ENCODE measurements around the gene IPO7. TPM values are rescaled to one million over a fixed set of nuclear protein-coding genes. Genes with fewer than 3 reads are reported as not detected.
"Not testable (repeated sequence)": the region's sequence is repeated elsewhere in the genome, so short reads cannot be mapped to it uniquely, and the experiment has no call there.

Gene IPO7
- total RNA-seq, 2 donors from 2014 or later: 79.4 to 121 TPM

DNA sequence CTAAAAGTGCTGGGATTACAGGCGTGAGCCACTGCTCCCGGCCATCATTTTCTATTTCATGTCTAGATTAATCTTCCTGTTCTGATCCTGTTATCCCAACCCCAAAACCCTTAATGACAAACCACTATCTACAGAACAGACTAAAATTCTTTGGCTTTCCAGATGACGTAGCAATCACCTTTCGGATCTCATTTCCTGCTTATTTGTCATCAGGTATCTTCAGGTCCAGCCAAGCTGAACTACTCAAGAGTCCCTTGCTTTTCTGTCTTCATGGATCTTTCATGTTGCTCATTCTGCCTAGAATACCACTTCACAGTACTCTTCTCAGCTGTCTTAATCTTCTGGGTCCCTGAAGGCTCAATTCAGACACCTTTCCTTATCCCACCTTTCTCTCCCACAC, 27.4 kb upstream of the IPO7 start:
- H3K4me3 ChIP-seq: no peak overlapping the region
- peaks cover 0 to 2% of the 10 kb centered on the region in 2 donors for H3K4me1 ChIP-seq
- TF ChIP-seq, protein P1, sequence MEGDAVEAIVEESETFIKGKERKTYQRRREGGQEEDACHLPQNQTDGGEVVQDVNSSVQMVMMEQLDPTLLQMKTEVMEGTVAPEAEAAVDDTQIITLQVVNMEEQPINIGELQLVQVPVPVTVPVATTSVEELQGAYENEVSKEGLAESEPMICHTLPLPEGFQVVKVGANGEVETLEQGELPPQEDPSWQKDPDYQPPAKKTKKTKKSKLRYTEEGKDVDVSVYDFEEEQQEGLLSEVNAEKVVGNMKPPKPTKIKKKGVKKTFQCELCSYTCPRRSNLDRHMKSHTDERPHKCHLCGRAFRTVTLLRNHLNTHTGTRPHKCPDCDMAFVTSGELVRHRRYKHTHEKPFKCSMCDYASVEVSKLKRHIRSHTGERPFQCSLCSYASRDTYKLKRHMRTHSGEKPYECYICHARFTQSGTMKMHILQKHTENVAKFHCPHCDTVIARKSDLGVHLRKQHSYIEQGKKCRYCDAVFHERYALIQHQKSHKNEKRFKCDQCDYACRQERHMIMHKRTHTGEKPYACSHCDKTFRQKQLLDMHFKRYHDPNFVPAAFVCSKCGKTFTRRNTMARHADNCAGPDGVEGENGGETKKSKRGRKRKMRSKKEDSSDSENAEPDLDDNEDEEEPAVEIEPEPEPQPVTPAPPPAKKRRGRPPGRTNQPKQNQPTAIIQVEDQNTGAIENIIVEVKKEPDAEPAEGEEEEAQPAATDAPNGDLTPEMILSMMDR (IDR thresholded peaks at IDR 0.05): no peak
- H3K9me3 ChIP-seq: no peaks in the 10 kb centered on the region
- H3K27me3 ChIP-seq: no peaks in the 10 kb centered on the region
- DNase-seq (ENCODE audit: low spot score): no peak
- no peaks in the 10 kb centered on the region for H3K36me3 ChIP-seq
- no peak overlapping the region for H3K27ac ChIP-seq

DNA sequence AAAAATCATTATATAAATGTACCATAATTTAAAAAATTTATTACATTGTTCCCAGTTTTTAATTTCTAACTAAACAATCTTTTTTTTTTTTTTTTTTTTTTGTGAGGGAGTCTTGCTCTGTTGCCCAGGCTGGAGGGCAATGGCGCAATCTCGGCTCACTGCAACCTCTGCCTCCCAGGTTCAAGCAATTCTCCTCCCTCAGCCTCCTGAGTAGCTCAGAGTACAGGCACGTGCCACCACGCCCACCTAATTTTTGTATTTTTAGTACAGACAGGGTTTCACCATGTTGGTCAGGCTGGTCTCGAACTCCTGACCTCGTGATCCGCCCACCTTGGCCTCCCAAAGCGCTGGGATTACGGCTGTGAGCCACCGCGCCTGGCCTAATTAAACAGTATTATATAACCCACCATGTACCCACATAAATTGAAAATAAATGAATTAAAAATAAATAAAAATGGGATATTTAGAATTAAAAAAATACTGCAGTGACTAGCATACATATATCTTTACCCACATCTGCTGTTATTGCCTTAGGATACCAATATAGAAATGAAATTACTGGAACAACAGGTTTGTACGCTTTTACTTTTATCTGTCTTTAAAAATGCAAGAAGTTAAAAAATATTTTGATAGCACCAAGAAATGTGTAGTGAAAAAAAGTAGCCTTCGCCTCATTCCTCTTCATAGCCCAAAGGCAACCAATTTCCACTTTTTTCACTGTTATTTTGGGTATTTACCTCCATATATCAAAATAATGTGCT, 23.4 kb upstream of the IPO7 start:
- H3K9me3 ChIP-seq; H3K4me3 ChIP-seq; H3K27ac ChIP-seq; H3K36me3 ChIP-seq; DNase-seq (ENCODE audit: low spot score); H3K27me3 ChIP-seq: not testable (repeated sequence)
- peaks cover 0 to 23% of the 10 kb centered on the region in 2 donors for H3K4me1 ChIP-seq

DNA sequence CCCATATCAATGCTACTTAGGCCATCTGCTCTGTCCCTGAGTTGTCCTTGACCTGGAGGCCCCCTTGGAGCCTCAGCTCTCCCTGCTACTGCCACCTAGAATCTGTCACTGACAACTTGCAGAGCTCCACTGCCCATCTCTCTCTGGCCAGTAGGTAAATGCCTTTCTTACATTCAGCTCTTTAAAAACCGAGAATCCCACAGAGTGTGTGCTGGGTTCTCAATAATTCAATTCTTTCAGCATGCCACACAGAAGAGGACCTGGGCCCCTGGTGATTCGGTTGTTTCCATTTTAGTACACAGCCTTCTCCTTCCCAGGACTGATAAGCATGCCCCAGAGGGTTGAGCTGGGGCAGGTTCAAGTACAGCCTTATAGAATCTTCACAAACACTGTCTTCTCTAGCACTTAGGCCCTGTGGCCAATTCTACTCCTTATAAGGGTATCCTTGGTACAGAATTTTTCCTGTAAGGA, 22.0 kb upstream of the IPO7 start:
- H3K27me3 ChIP-seq: no peaks in the 10 kb centered on the region
- no peaks in the 10 kb centered on the region for H3K9me3 ChIP-seq
- H3K4me1 ChIP-seq: peaks cover 0 to 23% of the 10 kb centered on the region in 2 donors
- H3K27ac ChIP-seq: peak overlapping the region; percentile 93 to 98
- TF ChIP-seq, protein P1 (IDR thresholded peaks at IDR 0.05): no peak
- H3K4me3 ChIP-seq: no peak overlapping the region
- no peaks in the 10 kb centered on the region for H3K36me3 ChIP-seq
- no peak for DNase-seq (ENCODE audit: low spot score)

DNA sequence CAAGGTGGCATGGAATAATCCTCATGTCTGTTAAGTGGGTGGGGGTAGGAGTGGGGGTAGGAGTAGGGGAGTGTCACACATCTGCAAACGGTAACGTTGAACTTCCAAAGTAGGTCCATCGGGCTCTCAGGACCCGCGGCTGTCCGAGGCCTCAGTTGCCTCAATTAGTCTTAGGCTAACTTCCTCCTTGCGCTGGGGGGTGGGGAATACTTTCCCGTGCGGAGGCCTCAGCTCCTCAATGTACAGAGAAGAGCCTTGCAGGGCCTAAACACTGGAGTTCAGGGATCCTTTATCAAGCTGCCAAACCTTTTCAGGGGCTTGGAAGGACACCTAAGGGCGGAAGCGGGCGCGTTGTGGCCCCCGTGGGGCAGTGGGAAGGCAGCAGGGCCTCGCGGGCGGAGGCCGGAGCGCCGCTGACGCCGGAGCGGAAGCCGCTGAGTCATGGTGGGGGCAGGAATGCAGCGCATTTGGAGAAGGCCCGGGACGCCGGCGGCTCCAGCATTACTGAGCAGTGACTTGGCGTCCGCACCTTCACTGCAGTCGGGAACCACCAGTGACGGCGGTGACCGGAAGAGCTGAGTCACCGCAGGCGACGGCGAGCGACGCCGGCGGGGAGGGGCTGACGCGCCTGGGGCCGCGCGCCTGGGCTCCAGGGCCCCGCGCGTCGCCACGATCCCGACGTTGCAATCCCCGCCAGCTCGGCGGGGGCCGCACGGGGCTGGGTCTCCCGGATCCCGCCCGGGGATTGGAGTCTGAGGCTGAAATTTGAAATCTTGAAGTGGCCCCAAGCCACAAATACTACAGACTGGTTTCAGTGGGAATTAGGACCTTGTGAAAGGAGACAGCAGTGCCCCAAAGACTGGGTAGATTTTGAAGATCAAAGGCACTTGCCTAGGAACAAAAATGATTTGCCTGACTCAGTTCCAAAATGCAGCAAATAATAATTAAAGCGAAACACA, 20.2 kb upstream of the IPO7 start:
- H3K9me3 ChIP-seq: no peaks in the 10 kb centered on the region
- H3K36me3 ChIP-seq: no peaks in the 10 kb centered on the region
- peak overlapping the region; percentile 93 to 98 for H3K27ac ChIP-seq
- peak; percentile 97 for DNase-seq (ENCODE audit: low spot score)
- H3K27me3 ChIP-seq: no peaks in the 10 kb centered on the region
- peaks cover 0 to 23% of the 10 kb centered on the region in 2 donors for H3K4me1 ChIP-seq
- H3K4me3 ChIP-seq: peak overlapping the region; percentile 25 to 50
- TF ChIP-seq, protein P1 (IDR thresholded peaks at IDR 0.05): no peak

DNA sequence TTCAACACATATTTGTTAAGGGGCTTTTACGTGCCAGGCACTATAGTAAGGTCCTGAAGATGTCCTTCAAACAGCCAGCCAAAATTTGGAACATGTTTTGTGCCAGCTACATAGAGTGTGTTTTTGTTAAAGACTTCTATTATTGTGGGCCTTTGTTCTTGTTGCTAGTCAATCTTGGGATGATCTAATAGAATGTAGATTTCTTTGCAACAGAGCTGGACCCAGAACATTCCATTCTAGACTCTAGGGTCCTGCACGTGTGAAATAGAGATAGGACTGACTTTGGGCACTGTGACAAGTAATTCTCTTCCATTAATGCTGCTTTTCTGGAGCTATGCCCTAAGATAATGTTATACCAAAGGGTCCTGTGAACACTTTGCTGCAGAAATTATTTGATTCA, 16.9 kb upstream of the IPO7 start:
- Histone ChIP-seq H3K36me3 (no peaks in the 10 kb centered on the region), H3K4me3 (no peak overlapping the region), H3K4me1 (peaks cover 0 to 16% of the 10 kb centered on the region in 2 donors), H3K9me3 (no peaks in the 10 kb centered on the region), H3K27ac (peak overlapping the region in 1 of 2 donors; percentile 59), H3K27me3 (no peaks in the 10 kb centered on the region)
- TF ChIP-seq, protein P1 (IDR thresholded peaks at IDR 0.05): no peak
- no peak for DNase-seq (ENCODE audit: low spot score)

DNA sequence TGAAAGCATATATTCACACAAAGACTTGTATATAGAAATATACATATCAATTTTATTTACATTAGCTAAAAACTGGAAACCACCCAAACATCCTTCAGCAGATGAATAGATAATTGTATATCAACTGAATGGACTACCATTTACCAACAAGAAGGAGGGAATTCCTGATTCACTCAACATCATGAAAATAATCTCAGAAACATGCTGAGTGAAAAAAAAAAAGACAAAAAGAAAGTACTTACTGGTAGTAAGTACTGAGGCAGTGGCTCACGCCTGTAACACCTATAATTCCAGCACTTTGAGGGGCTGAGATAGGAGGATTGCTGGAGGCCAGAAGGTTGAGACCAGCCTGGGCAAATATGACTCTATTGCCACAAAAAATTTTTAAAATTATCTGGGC, 7.4 kb upstream of the IPO7 start:
- H3K36me3 ChIP-seq: no peaks in the 10 kb centered on the region
- no peak for DNase-seq (ENCODE audit: low spot score)
- H3K4me3 ChIP-seq: no peak overlapping the region
- TF ChIP-seq, protein P1 (IDR thresholded peaks at IDR 0.05): no peak
- no peaks in the 10 kb centered on the region for H3K9me3 ChIP-seq
- H3K27me3 ChIP-seq: no peaks in the 10 kb centered on the region
- H3K27ac ChIP-seq: no peak overlapping the region
- no peaks in the 10 kb centered on the region for H3K4me1 ChIP-seq

Data from right atrium auricular region (tissue), 2 donors.